Pulmonary artery endothelial cell (primary cell): ENCODE results near the gene ZNF565. TPM values are rescaled to one million over a fixed set of nuclear protein-coding genes. Genes with fewer than 3 reads are reported as not detected.
"Not testable (repeated sequence)": the region's sequence is repeated elsewhere in the genome, so short reads cannot be mapped to it uniquely, and the experiment has no call there.

ENCODE experiments used
- DNase-seq: peaks from one replicate; pipeline ENCODE4 v3.0.0-alpha.2; 2011; ENCODE audit warnings: low read depth, low spot score
- total RNA-seq: library from RNA; depleted of rRNA; stranded (reverse); fragments of >200 nt; gene quantifications from 2 replicates; pipeline ENCODE4 v1.2.3, GENCODE V29; 2014

ZNF565 gene
- total RNA-seq, 1 donor from 2014 or later, result 3.9 TPM

DNA sequence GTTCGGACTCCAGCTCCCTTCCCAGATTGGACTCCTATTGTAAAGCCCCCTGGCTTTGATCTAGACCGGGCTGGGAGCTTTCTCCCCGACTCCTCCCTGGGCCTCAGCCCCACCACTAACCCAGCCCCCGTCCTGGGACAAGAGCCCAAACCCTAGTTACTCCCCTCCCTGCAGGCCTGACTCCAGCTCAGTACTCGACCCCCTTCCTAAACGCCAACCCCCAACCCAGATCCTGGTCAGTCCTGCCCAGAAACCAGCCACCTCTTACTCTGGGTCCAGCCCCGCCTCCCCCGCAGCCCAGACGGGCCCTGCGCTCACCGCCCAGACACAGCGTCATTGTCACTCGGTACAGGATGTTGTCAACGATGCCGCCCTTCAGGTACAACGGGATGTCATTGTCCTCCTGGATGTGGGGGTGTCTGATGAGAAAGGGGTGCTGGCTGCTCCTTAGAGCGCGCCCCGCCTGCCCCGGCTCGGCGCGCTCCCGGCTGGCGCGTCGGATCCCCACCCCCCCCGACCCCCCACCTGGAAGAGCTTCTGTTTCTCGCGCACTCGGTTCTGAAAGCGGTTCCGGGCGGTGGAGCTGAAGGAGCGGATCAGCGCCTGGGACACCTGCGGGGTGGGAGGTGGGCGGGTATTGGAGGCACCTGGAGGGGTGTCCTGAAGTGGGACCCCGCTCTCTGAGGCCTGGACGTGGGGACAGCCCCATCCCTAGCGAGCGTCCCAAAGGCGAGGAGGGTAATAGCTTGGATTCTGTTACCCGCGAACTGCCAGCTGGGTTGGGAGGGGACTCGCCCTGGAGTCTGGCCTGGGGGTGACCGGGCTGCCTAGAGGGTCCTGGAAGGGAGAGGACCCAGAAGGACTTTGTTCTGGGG, 63.1 kb downstream of the ZNF565 start:
- DNase-seq, result no peak

DNA sequence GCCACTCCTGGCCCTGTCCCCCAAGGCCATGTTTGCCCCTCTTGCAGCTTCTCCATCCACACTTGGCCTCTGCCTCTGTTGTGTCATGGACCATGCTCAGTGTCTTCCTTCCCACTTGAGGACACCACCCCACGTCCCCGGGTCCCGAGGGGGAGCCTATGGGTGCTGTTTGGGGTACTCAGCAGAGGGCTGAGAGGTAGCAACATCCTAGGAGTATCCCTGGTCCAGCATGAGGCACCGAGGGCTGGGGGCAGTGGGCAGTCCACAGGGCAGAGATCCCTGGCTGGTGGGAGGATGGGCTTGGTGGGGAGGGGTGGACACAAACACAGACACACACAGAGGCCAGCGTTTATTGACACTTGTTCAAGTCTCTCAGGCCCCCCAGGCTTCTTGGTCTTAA, 63.9 kb downstream of the ZNF565 start:
- DNase-seq, result no peak

DNA sequence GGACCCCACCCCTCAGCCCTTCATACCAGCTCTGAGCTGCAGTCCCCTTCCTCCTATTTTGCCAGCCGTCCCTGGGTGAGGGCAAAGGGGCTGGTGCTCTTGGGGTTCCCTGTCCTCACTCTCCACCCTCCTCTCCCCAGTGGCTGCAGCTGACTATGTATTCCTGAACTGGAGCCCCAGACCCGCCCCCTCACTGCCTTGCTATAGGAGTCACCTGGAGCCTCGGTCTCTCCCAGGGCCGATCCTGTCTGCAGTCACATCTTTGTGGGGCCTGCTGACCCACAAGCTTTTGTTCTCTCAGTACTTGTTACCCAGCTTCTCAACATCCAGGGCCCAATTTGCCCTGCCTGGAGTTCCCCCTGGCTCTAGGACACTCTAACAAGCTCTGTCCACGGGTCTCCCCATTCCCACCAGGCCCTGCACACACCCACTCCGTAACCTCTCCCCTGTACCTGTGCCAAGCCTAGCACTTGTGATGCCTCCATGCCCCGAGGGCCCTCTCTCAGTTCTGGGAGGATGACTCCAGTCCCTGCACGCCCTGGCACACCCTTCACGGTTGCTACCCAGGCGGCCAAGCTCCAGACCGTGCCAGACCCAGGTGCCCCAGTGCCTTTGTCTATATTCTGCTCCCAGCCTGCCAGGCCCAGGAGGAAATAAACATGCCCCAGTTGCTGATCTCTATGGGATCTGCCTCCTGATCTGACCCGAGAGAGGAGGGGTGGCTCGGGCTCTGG, 64.6 kb downstream of the ZNF565 start:
- no peak for DNase-seq

DNA sequence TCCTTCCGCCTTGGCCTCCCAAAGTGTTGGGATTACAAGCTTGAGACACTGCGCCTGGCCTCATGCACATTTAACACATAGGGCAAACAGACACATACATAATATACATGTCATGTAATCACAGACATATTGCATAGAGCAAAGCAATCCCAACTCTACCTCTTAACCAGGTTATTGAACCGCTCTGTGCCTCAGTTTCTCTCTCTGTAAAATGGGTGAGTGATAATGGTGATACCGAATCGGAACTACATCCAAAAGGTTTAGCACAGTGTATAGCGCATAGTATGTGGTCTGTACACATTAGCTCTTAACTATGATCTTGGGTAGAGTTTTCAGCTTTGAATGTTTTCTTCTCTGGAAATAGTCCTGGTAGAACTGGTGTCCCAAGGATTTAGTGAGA, 69.8 kb downstream of the ZNF565 start:
- no peak for DNase-seq

DNA sequence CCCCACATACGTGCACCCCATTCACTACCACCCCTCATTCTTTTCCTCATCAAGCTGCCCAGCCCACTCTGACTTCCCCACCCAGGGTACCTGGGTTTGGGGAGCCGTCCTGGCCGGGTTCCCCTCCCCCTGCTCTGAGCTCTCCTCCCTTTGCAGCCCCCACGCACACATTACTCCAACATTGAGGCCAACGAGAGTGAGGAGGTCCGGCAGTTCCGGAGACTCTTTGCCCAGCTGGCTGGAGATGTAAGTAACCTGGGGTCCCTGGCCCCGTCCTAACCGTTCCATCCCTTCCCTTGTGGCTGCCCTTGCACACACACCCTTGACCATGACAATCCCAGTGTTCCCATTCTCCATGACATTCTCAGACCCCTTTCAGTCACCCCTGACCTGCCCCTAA, 72.0 kb downstream of the ZNF565 start:
- no peak for DNase-seq

DNA sequence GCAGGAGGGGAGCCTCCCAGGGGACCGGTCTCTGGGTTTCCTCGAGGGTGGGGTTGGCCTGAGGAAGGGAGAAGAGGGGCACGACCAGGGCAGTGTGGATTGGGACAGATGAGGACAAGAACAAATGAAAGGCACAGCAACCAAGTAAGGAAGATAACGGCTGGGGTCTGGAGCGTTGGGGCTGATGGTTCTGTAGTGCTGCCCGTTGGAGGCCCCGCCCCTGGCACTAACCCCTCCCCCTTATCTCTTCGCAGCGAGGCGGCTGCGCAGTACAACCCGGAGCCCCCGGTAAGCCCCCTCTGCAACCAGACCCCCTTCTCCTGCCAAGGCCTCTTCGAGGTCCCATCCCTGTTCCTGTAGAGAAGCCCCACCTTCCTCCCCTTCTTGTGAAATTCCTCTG, 72.4 kb downstream of the ZNF565 start:
- DNase-seq, result no peak

DNA sequence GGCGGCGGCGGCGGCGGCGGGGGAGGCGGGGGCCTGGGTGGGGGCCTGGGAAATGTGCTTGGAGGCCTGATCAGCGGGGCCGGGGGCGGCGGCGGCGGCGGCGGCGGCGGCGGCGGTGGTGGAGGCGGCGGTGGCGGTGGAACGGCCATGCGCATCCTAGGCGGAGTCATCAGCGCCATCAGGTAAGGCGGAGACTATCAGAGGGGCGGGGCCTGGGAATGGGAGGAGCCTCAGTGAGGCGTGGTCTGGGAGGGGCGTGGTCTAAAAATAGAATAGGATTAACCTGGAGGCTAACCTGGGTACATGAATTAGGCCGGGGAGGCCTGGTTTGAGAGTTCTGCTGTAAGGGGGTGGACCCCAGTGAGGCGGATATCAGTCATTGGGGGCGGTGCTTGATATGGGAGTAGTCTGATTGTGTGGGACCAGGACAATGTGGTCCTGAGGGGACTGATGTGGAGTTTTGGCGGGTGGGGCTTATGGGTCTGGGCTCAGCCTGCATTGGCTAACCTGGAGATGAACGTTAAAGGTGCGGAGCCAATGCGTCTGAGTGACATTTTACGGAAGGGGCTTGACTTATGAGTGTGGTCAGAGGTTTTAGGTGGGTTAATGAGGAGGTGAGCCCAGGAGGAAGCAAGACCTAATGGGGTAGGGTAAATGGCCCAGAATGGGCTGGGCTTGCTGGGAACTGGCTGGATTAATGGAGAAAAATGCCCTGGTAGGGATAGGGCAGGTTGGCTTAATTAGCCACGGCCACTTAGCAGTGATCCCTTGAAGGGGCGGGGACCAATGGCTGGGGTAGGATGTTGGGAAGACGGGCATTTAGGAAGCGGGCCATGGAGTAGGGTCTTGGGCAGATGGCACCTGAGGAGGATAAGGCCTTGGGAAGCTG, 73.2 kb downstream of the ZNF565 start:
- peak; percentile 64 for DNase-seq

DNA sequence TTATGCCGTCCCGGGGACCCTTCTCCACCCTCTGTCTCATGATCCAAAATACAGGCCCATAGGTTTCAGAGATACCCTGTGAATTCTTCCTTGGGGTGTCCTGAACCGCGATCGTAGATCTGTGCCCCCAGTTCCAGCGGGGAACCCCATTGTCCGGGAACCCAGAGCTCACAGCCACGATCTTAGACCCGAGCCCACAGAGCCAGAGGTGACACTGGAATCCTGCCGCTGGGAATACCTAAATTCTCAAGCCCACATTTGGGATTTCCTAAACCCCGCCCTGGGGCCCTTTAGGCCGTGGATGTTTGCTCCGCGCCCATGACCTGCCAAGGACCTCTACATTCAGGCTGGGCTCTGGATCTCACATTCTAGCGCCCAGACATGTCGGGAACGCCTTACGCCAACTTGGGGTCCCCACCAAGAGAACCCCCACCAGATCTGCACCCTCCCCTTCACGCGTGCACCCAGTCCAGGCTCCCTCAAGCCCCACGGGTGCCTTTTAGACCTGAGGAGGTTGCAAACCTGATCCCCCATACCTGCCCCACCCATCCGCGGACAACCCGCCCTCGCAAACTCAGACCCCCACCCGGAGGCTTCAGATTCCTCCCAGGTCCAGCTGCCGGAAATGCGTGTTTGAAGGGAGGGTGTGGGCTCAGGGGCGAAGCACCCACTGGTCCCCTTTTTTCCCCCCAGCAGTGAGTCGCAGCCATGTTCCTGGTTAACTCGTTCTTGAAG, 74.0 kb downstream of the ZNF565 start:
- DNase-seq, result no peak

DNA sequence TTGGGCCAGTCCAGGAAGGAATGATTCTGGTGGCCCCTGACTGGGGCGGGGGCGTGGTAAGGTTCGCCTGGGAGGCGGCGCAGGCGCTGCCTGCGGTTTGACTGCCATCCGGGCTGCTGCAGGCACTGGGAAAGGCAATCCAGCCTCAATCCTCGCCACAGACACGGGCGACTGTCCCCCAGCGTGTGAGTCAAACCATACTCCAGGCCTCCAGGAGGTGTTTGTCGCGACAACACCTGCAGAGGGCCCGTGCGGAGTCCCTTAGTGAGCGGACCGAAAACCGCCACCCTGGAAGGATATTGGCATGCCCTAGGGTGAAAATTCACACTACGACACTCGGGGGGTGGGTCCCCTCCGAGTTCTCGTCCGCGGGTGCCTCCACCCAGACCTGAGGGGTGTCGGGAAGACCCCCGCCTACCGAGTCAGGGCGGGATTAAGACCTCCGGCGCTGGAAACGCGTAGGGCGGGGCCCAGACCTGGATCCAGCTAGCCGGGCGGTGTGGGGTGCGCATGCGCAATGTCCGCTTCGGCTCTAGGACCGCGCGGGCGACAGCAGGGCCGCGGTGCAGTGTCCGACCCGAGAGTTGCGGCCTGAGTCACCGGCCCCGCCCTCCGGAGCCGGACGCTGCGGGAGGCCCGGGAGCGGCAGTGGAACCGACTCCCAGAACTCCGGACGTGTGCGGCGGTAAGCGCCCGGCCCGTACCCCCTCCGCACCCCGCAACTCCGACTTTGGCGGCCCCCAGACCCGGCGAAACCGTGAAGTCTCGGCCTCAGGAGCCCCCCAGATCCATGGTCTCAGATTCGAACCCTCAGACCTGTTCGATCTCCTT, 74.8 kb downstream of the ZNF565 start, which contains the start of gene CAPNS1:
Gene CAPNS1 (plus strand): TSS at position 594 of the 831 bp plus-strand sequence. CDS start 946 bp downstream, outside the sequence.
- DNase-seq, result peak; percentile 79

DNA sequence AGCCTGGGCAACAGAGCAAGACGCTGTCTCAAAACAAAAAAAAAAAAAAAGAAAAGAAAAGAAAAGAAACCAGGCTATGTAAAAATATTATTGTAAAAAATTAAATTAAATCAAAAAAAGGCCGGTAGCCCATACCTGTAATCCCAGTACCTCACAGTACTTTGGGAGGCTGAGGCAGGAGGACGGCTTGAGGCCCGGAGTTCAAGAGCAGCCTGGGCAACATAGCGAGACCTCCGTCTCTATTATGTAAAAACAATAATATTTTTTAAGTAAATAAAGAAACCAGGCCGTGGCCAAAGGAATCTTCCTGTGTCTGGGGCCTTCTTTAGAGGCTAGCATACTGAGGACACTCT, 75.4 kb downstream of the ZNF565 start:
- DNase-seq, result no peak

DNA sequence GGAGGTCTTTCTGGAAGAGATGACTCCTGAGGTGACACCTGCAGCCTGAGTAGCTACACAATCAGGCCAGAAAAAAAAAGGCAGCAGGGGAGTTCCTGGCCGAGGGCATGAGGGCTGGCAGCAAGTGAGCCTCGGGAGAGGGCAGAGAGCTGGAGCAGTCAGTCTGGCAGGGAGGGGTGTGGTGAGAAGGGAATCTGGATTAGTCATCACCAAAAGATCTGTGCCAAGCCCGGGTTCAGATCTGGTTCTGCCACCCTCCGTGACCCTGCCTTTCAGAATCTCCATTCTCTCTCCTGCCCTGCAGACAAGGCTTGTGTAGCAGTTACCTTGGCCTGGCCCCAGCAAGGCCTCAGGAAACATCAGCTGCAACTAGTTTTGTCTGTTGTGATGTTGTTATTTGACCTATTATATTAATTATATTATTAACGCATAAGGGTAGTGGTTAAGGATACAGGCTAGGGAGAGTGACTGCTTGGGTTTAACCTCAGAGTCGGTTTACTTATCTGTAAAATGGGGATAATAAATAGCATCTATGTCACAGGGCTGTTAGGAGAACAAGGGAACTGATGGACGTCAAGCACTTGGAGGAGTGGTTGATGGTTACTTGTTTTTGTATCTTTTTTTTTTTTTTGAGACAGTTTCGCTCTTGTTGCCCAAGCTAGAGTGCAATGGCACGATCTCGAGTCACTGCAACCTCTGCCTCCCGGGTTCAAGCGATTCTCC, 77.3 kb downstream of the ZNF565 start:
- no peak for DNase-seq

DNA sequence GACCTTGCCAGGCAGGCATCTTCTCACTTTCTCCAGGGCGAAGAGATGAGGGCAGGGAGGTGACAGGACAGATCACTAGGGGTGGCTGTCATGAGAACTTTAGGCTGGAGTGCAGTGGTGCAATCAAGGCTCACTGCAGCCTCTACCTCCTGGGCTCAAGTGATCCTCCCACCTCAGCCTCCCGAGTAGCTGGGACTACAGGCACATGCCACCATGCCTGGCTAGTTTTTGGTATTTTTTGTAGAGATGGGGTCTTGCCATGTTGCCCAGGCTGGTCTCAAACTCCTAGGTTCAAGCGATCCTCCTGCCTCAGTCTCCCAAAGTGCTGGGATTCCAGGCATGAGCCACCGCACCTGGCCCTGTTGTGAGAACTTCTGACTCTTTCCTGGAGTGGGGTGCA, 79.6 kb downstream of the ZNF565 start:
- DNase-seq, result not testable (repeated sequence)

Other genes with a start within 250 kb of the ZNF565 start
- gene SDHAF1, start 219.5 kb downstream of the ZNF565 start, total RNA-seq, result 7.4 and 11.3 TPM in 2 replicates
- gene SYNE4, start 205.9 kb downstream of the ZNF565 start, total RNA-seq, result under 0.01 and 0.07 TPM in 2 replicates
- 8.6 and 10.3 TPM in 2 replicates for gene ALKBH6, start 200.5 kb downstream of the ZNF565 start, total RNA-seq
- gene CLIP3, start 181.8 kb downstream of the ZNF565 start, total RNA-seq, result 2.3 and 2.6 TPM in 2 replicates
- gene THAP8, start 160.4 kb downstream of the ZNF565 start, total RNA-seq, result 0.92 and 1.0 TPM in 2 replicates
- 4.5 and 7.5 TPM in 2 replicates for gene WDR62, start 159.8 kb downstream of the ZNF565 start, total RNA-seq
- gene OVOL3, start 103.5 kb downstream of the ZNF565 start, total RNA-seq, result not detected in 2 replicates
- gene POLR2I, start 99.8 kb downstream of the ZNF565 start, total RNA-seq, result 109 and 122 TPM in 2 replicates
- gene TBCB, start 99.2 kb downstream of the ZNF565 start, total RNA-seq, result 196 and 223 TPM in 2 replicates
- gene CAPNS1, start 74.6 kb downstream of the ZNF565 start, total RNA-seq, result 308 and 425 TPM in 2 replicates
- 6.6 and 10.8 TPM in 2 replicates for gene COX7A1, start 62.2 kb downstream of the ZNF565 start, total RNA-seq
- gene ZNF146, start 441 bp upstream of the ZNF565 start, total RNA-seq, result 99.3 and 102 TPM in 2 replicates
- gene ZFP14, start 164.5 kb upstream of the ZNF565 start, total RNA-seq, result 2.2 and 4.9 TPM in 2 replicates
- 3.6 and 5.0 TPM in 2 replicates for gene ZFP82, start 204.0 kb upstream of the ZNF565 start, total RNA-seq